GM19351 (cell line): Measurements from ENCODE around the gene CD6.
A peak's percentile ranks its signal among the peaks of the same experiment; 100 is the strongest.
"Not testable (repeated sequence)": the region's sequence is repeated elsewhere in the genome, so short reads cannot be mapped to it uniquely, and the experiment has no call there.

ENCODE experiments used
- ATAC-seq: cut with Tn5 transposase; IDR thresholded peaks from one replicate; pipeline ENCODE4 v1.9.1; 2021; ENCODE audit warnings: mild to moderate bottlenecking, moderate library complexity; ENCODE audit not compliant: unreplicated experiment

CD6 gene

GRCh38 chr11:61049063-61049377, 77.5 kb downstream of the CD6 start:
- no peak for ATAC-seq

- no peak for ATAC-seq
These were observed 78.4 kb downstream of the CD6 start for GRCh38 chr11:61049859-61050258.

GRCh38 chr11:61052182-61052972, 80.9 kb downstream of the CD6 start:
- no peak for ATAC-seq

- no peak for ATAC-seq
These were observed 81.7 kb downstream of the CD6 start for GRCh38 chr11:61053191-61053590.

- no peak for ATAC-seq
These were observed 83.0 kb downstream of the CD6 start for GRCh38 chr11:61054513-61054912.

GRCh38 chr11:61054927-61055562, 83.6 kb downstream of the CD6 start:
- ATAC-seq = no peak

GRCh38 chr11:61055776-61056175, 84.3 kb downstream of the CD6 start:
- no peak for ATAC-seq

- no peak for ATAC-seq
These were observed 85.1 kb downstream of the CD6 start for GRCh38 chr11:61056571-61056970.

GRCh38 chr11:61056981-61057380, 85.5 kb downstream of the CD6 start:
- ATAC-seq = no peak

- ATAC-seq = no peak
These were observed 86.1 kb downstream of the CD6 start for GRCh38 chr11:61057615-61058014.

- ATAC-seq = no peak
These were observed 87.2 kb downstream of the CD6 start for GRCh38 chr11:61058583-61059259.

- ATAC-seq = no peak
These were observed 87.8 kb downstream of the CD6 start for GRCh38 chr11:61059260-61059752.

GRCh38 chr11:61061081-61061826, 89.8 kb downstream of the CD6 start:
- ATAC-seq = peak; percentile 82

GRCh38 chr11:61062181-61062930, 90.9 kb downstream of the CD6 start:
- ATAC-seq = no peak

- ATAC-seq = not testable (repeated sequence)
These were observed 93.8 kb downstream of the CD6 start for GRCh38 chr11:61065236-61065635.

- no peak for ATAC-seq
These were observed 94.6 kb downstream of the CD6 start for GRCh38 chr11:61065955-61066638.

GRCh38 chr11:61066645-61067044, 95.2 kb downstream of the CD6 start:
- ATAC-seq = no peak

GRCh38 chr11:61067782-61068446, 96.4 kb downstream of the CD6 start:
- ATAC-seq = no peak

GRCh38 chr11:61068581-61068980, 97.1 kb downstream of the CD6 start:
- ATAC-seq = no peak
